ENCODE measurements around the gene NMT1.

Gene NMT1

GRCh38 chr17:45136846-45137560 is 75.9 kb downstream of the NMT1 start:
- DNase-seq (ENCODE audit: low spot score) = no peak

DNA sequence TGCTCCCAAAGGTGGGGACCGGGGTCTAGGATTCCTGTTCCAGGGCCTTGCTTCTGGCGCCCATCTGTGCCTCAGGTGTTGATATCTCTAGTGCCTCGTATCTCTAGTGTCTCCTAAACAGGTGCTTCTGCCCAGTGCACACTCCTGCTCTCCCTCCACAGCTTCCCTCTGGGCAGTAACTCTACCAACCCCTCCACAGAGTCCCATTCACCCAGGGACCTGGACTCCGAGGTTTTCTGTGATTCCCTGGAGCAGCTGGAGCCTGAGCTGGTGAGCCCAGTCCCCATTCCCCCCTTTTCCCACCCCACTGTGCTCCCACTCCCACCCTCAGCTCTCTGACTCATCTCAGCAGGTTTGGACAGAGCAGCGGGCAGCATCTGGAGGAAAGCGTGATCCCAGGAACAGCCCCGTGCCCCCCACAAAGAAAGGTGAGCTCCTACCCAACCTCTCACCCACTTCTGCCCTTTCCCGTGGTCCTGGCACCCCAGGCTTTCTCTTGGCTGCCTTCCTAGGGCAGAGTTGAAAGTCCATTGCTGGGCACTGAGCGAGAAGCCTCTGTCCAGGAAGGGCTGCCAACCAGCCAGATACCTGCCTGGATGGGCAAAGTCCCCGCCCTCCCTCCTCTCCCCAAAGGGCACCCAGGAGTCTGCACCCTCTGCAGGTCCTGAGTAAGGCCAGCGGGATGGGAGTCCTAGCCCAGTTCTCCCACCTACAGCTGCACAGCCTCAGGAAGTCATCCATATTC is 76.6 kb downstream of the NMT1 start:
- no peak for DNase-seq (ENCODE audit: low spot score)

- DNase-seq (ENCODE audit: low spot score) = no peak
These were observed 77.9 kb downstream of the NMT1 start for GRCh38 chr17:45138911-45139532.

GRCh38 chr17:45139533-45139920 is 78.4 kb downstream of the NMT1 start:
- DNase-seq (ENCODE audit: low spot score) = no peak

GRCh38 chr17:45143094-45143670 is 82.1 kb downstream of the NMT1 start:
- no peak for DNase-seq (ENCODE audit: low spot score)

DNA sequence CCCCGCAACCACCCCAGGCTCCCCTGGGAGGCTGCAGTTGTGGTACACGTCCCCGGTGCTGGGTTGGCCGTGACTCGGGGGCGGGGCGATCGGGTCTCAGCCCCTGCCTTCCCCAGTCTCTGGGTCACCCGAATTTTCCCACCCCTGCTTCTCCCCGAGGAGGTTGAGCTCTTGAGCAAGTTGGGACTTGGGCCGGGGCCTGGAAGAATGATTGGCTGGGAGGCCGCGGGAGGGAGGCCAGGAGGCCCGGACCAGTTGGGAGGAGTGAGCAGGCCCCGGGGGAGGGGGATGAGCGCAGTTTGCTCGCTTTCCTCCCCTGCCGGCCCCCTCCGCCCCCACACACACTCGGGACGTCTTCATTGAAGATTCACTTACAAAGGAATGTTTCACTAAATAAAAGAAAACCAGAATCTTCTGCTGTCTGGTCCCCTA is 82.7 kb downstream of the NMT1 start:
- peak; percentile 51 for DNase-seq (ENCODE audit: low spot score)

- DNase-seq (ENCODE audit: low spot score) = no peak
These were observed 83.3 kb downstream of the NMT1 start for GRCh38 chr17:45144199-45145034.

DNA sequence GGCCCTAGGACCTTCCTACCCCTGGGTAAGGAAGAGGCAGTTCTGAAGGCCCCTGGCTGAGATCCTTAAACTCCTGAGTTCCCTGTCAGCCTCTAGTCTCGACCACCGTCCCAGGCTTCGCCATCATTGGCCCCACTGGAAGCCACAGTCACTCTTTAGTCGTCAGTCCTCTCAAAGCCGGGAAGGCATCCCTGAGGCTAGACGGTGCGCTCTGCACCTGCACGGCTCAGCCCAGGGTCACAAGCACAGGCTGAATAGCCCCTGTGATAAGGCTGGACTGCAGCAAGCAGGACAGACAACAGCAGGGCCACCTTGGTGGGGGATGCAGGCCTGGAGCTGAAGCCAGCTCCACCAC is 83.9 kb downstream of the NMT1 start:
- no peak for DNase-seq (ENCODE audit: low spot score)

GRCh38 chr17:45146166-45146565 is 85.0 kb downstream of the NMT1 start:
- no peak for DNase-seq (ENCODE audit: low spot score)

DNA sequence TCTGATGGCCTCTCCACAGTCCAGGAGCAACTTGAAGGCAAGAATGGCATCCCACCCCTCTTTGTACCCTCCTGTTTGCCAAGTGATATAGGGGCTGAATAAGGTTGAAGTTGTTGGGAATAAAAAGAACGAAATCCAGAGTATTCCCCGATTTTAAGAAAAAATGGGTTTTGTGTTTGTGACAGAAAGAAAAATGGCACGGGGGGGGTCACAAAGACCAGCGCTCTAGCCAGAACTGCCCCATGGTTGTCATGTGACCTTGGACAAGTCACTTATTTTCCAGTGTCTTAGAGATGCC is 85.4 kb downstream of the NMT1 start:
- no peak for DNase-seq (ENCODE audit: low spot score)

DNA sequence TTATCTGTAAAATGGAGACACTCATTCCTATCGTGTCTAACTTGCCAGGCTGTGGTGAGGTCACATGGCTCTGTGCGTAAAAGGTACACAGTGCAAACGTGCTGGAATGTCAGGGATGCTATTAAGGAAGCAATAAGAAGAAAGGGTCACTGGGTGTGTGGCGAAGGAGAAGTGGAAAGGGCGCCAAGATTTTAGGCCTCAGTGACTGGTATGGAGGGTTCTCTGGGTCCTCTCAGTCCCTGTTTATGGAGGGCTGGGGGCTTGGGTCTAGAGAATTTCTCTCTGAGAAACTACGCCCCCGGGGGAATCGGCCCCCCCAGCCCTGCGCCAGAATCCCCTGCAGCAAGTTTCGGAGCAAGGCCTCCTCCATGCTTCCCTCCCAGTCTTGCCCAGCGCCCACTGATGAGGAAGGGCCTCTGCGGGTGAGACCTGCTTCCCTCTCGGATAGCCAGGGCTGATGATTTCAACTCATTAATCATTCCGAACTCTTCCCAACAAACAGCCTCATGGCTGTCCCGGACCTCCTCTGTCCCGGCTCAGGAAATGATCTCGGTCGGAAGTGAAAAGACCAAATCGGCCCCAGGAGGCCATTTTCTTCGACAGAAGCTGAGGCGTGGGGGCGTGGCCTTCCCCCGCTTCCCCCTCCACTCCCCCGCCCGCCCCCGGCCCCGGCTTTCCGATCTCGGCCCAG is 85.9 kb downstream of the NMT1 start:
- DNase-seq (ENCODE audit: low spot score) = peak; percentile 68

GRCh38 chr17:45147581-45148182 is 86.6 kb downstream of the NMT1 start:
- peak; percentile 93 for DNase-seq (ENCODE audit: low spot score)

DNA sequence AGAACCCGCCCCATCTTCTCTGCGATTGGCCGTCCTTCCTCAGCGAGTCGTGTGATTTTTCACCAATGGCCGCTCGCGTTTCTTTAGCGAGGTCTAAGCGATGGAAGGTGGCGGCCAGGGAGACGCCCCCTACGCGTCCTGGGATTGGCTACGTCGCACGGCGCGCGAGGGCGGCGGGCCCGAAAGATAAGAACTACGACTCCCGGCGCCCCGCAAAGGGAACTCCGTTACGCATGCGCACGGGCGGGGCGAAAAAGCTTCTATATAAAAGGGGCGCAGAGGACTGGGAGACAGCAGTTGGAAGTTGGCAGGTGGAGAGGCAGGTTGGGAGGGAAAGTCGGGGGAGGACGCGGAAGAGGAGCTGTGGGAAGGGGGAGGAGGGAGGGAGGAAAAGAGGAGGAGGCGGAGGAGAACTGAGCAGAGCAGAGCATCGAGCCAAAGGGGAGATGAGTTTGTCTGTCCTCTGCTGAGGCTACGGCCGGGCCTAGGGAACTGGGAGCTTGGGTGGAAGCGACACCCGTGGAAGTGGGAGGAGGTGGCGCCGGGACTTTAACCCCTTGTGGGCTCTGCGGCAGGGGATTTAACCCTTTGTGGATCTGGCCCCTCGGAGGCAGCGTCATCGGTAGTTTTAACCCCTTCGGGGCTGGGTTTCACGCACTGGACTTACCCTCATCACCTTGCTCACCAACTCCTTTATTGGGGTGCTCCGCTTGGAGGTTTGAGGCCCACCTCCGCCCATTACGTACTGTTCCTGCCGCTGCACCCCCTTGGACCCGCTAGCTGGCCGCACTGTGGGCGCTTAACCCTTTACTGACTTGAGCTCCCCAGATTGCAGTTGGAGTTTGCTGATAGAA is 87.3 kb downstream of the NMT1 start, which contains the start of gene HEXIM1:
HEXIM1 (plus strand) TSS at position 293 of the 854 bp plus-strand sequence. CDS start 716 bp downstream, outside the sequence.
- DNase-seq (ENCODE audit: low spot score) = peak; percentile 100

- peak; percentile 87 for DNase-seq (ENCODE audit: low spot score)
These were observed 88.0 kb downstream of the NMT1 start for GRCh38 chr17:45149037-45149668.

GRCh38 chr17:45149669-45150664 is 88.8 kb downstream of the NMT1 start:
- peak; percentile 66 for DNase-seq (ENCODE audit: low spot score)

DNA sequence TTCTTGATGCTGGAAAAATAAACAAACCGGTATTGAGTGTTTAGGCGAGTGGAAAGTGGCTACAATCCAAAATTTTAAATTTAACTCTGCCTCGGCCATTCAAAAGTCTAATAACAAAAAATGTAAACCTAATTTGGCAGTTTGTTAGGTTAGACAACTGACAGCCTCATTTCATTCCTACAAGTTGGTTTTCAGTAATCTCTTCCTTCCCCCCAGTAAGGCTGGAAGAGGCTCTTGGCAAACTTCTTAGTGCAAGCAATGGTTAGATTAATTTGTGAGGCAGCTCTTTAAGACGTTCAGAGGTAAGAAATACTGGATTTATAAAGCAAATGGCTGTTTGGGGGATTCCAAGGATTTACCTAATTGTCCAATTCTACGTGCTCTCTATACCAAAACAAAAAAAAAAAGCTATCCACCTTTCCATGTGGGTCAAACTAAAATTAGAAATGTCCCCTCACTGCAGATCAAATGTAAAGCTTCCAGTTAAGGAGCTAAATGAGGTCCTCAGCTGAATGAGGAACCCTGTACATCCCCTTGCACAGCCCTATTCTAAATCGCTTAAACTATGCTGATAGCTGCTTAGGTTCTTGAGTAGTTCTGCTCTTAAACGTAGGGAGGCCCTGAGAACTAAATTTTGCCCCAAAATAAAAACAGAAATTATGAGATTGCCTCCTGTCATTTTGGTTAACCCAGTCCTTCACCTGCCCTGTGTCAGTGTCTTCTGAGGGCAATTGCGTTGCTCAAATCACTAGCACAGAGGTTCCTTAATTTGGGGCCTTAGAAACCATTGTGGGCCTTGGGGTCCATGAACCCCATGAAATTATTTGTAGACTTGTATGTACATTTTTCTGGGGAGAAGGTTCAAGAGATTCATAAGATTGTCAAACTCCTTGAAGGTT is 90.0 kb downstream of the NMT1 start:
- no peak for DNase-seq (ENCODE audit: low spot score)

GRCh38 chr17:45155029-45155428 is 93.9 kb downstream of the NMT1 start:
- no peak for DNase-seq (ENCODE audit: low spot score)
